Measurements from ENCODE around the gene AURKB. TPM values are rescaled to one million over a fixed set of nuclear protein-coding genes. Genes with fewer than 3 reads are reported as not detected.
"Not testable (repeated sequence)": the region's sequence is repeated elsewhere in the genome, so short reads cannot be mapped to it uniquely, and the experiment has no call there.

Gene AURKB
- total RNA-seq, 1 donor from 2014 or later, result 0.68 TPM

- ATAC-seq (no peak), DNase-seq (ENCODE audit: low spot score) (no peak)
Observed at GRCh38 chr17:8225813-8226535, 15.6 kb upstream of the AURKB start.

DNA sequence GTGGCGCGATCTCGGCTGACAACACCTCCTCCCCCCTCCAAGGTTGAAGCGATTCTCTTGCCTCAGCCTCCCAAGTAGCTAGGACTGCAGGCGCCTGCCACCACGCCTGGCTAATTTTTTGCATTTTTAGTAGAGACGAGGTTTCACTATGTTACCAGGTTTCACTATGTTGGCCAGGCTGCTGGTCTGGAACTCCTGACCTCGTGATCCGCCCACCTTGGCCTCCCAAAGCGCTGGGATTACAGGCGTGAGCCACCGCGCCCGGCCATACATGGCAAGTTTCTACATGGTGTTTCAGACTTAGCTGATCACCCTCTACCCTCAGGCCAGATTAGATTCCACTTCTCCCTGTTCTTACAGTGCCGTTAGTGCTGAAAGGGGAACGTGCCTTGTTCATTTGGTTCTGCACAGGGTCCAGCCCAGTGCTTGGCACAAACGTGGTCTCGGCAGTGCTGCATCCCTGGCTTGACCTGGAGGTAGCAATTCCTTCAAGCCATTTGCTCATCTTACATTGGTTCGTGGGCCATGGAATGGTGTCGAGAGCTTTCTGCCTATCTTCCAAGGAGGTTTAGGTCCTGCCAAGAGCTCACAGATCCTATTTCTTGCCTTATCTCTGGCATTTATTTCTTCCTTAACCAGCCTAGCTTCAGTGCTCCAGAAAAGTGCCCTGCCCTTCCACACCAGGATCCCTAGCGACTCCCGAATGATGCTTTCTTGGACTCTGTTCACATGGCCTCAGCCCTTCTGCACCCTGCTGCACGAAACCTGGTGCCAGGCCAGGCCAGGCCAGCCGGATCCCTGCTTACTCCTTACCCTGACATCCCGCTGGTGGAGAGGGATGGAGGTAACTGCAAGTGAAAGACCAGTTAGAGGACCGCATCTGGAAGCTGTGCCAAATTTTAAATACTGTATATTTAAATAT lies 14.8 kb upstream of the AURKB start:
- no peak for ATAC-seq

GRCh38 chr17:8223356-8224126 lies 13.2 kb upstream of the AURKB start:
- DNase-seq (ENCODE audit: low spot score) (peak; percentile 72), ATAC-seq (peak; percentile 32)

More for the DNA sequence above, 14.8 kb upstream of the AURKB start:
- DNase-seq (ENCODE audit: low spot score), result no peak

GRCh38 chr17:8222630-8223355 lies 12.4 kb upstream of the AURKB start:
- DNase-seq (ENCODE audit: low spot score) (peak; percentile 96), ATAC-seq (peak; percentile 75)

DNA sequence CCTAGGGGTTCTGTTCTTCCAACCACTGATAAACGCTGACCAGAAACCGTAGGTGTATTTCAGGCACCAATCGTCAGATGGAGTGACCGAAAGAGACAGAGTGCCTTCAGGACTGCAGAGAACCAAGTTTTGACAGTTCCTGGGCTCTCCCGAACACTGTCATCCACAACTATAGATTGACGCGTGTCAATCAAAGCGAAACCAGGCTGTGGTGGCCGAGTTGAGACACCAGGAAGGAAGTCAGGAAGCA lies 11.9 kb upstream of the AURKB start:
- ATAC-seq, result no peak

GRCh38 chr17:8221663-8222379 lies 11.4 kb upstream of the AURKB start:
- ATAC-seq, result peak; percentile 61
- DNase-seq (ENCODE audit: low spot score), result peak; percentile 91

More for the DNA sequence above, 11.9 kb upstream of the AURKB start:
- no peak for DNase-seq (ENCODE audit: low spot score)

DNA sequence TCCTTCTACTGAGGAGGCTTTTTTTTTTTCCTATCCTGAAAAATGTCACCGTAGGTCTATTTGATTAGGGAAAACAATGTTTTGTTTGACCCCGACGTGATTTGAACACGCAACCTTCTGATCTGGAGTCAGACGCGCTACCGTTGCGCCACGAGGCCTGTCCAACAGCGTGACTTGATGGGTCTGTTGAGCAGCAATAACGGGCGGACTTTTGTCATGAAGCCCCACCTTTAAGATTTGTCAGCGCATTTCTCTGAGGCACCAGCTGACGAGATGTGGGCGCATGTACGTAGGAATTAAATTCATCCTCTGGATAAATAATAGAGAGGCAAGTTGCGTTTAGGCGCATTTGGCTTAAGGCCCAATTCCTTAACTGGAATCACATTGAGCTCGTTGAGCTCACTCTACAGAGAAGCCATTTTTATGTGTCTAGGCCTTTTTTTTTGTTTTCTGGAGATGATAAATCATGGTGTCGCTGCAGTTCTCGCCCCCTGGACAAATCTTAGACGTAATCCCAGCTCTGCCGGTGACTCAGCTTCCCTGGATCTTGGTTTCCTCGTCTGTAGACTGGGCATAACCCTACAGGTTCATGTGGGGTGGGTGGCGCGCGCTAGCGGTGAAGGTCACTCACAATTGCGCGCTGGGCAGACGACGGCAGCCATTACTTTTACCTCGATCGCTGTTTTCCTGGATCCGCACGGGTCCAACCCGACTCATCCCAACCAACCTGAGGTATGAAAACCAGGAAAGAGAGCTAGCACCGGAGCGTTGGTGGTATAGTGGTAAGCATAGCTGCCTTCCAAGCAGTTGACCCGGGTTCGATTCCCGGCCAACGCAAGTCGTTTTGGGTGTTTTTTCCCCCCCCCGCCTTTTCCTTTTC lies 10.6 kb upstream of the AURKB start:
- ATAC-seq, result peak; percentile 60

DNA sequence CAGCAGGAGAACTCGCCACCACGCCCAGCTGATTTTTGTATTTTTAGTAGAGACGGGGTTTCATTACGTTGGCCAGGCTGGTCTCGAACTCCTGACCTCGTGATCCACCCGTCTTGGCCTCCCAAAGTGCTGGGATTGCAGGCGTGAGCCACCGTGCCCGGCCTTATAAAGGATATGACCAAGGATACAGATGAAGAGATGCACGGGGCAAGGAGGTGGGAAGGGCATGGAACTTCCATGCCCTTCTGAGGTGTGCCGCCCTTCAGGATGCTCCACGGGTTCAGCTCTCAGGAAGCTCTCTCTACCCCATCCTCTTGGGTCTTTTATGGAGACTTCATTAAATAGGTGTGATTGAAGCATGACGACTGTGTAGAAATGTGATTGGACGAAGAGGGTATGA lies 3.6 kb upstream of the AURKB start:
- DNase-seq (ENCODE audit: low spot score); ATAC-seq: not testable (repeated sequence)

More for the DNA sequence above, 10.6 kb upstream of the AURKB start:
- DNase-seq (ENCODE audit: low spot score), result peak; percentile 93

- DNase-seq (ENCODE audit: low spot score) (no peak), ATAC-seq (peak; percentile 58)
Observed at GRCh38 chr17:8212312-8213180, 2.2 kb upstream of the AURKB start.

- no peak for DNase-seq (ENCODE audit: low spot score)
- ATAC-seq, result peak; percentile 37
Observed at GRCh38 chr17:8210761-8211458, 535 bp upstream of the AURKB start.

- no peak for DNase-seq (ENCODE audit: low spot score)
- no peak for ATAC-seq
Observed at GRCh38 chr17:8206536-8206935, 3.8 kb downstream of the AURKB start.

- peak; percentile 42 for DNase-seq (ENCODE audit: low spot score)
Observed at GRCh38 chr17:8204761-8205555, 5.4 kb downstream of the AURKB start.

GRCh38 chr17:8192070-8192815 lies 18.1 kb downstream of the AURKB start:
- ATAC-seq, result peak; percentile 41
- peak; percentile 81 for DNase-seq (ENCODE audit: low spot score)

More at GRCh38 chr17:8204761-8205555, 5.4 kb downstream of the AURKB start:
- no peak for ATAC-seq

DNA sequence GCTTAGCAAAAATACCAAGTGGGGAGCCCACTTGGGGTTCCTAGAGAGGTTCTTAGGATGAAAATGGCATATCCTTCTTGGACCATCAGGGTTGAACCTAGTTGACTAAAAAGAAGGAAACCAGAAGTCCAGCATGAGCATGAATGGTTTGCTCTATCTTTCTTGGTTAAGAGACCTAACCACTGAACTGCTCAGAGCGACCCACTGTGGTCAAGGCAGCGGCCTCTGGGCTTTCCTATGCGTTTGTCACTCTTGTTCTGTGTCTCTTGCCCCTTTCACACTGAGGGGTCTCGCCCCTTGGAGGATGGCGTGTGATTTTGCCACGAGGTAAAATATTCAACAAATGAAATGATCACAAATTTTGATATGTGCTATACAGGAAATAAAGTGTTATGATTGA lies 19.9 kb downstream of the AURKB start:
- DNase-seq (ENCODE audit: low spot score) (no peak), ATAC-seq (no peak)

- ATAC-seq (peak; percentile 66), DNase-seq (ENCODE audit: low spot score) (peak; percentile 98)
Observed at GRCh38 chr17:8189711-8190477, 20.5 kb downstream of the AURKB start, which contains the start of gene BORCS6. BORCS6 (minus strand) TSS chr17:8190180; CDS start chr17:8190140, 40 bp downstream.

All from left lobe of liver (tissue), 2 donors.